Prostate gland (tissue), 2 donors: ENCODE data around the gene TSTD2.

ENCODE experiments used
- POLR2A ChIP-seq: fragments of 450-650 bp; IDR thresholded peaks from one replicate; pipeline ENCODE4 v1.6.1; 2016; ENCODE audit warnings: antibody characterized with exemption, mild to moderate bottlenecking
- TF ChIP-seq, protein P1 (sequence below), 4 experiments: fragments of 200-600 bp in 2 of 4; fragments of 450-650 bp in 2 of 4; sonication (generic) in 2 of 4; IDR thresholded peaks; 1 replicate in 3 of 4; 2 replicates in 1 of 4; pipeline ENCODE4 v1.5.1; 2016 to 2019; ENCODE audit warnings: antibody characterized with exemption in 4 of 4, mild to moderate bottlenecking in 2 of 4, moderate library complexity in 2 of 4

DNA sequence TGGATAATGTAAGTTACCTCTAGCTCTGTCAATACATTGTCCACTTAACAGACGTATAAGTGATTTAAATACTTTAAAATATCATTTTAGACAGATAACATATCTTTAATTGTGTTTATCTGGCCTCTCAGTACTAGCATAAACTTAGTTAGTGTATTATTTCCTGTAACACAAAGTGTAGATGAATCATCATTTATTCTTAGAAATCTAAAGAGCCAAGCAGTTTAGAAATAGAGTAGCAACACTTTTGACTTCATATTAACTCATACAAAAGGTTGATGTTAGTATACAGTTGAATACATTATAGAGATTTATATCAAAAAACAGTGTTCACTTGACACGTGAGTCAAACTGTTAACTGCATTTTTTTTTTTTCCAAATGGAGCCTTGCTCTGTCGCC is 18.5 kb upstream of the TSTD2 start:
- TF ChIP-seq, protein P1, sequence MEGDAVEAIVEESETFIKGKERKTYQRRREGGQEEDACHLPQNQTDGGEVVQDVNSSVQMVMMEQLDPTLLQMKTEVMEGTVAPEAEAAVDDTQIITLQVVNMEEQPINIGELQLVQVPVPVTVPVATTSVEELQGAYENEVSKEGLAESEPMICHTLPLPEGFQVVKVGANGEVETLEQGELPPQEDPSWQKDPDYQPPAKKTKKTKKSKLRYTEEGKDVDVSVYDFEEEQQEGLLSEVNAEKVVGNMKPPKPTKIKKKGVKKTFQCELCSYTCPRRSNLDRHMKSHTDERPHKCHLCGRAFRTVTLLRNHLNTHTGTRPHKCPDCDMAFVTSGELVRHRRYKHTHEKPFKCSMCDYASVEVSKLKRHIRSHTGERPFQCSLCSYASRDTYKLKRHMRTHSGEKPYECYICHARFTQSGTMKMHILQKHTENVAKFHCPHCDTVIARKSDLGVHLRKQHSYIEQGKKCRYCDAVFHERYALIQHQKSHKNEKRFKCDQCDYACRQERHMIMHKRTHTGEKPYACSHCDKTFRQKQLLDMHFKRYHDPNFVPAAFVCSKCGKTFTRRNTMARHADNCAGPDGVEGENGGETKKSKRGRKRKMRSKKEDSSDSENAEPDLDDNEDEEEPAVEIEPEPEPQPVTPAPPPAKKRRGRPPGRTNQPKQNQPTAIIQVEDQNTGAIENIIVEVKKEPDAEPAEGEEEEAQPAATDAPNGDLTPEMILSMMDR (IDR thresholded peaks at IDR 0.05): no peak
- TF ChIP-seq POLR2A: no peak
